ENCODE measurements around the gene DLX4. TPM values are rescaled to one million over a fixed set of nuclear protein-coding genes. Genes with fewer than 3 reads are reported as not detected.

Gene DLX4
- total RNA-seq, 4 donors from 2014 or later = 0.13 to 0.67 TPM; not detected in 2

DNA sequence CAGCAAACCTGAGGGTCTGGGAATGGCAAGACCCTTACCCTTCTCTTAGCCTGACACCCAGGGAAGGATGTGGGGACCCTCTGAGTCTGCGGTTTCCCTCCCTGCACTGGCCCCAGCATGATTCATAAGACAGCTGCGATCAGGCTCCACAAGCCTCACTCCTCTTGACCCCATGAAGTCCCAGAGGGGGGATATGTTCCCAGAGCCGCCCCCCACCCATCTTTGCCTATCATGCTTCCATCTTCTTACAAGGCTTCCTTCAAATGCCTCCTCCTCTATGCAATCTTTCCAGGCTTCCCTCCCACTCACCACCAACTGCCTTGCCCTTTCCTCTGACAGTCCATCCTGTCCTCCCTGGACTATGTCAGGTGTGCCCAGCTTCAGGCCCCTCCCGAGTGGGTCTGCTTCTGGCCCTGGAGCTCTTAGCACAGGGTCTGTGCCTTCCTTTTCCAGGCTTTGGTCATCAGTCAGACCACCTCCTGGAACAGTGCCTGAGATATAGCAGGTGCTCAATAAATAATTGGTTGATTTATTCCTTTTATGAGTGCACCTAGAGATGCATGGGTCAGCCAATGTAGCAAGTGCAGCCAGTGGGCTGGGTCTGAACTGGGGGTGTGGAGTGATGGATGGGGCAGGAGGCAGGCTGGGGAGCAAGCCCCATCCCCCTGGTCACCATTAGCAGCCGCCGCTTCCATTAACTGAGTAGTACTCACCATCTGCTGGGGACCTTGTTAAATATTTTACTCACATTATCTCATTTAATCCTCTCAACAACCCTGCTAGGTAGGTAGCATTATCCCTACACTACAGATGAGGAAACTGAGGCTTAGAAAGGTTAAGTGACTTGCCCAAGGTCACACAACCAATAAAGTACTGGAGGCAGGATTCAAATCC is 17.7 kb downstream of the DLX4 start:
- H3K27me3 ChIP-seq = peaks cover 0 to 85% (median 2%) of the 10 kb centered on the region in 4 donors
- intact Hi-C loops (cut with DNase I) = no loop called here
- TF ChIP-seq POLR2A (IDR thresholded peaks at IDR 0.05) = no peak
- WGBS, 2 donors = 71% methylated on average over 6 of the region's 6 CpGs
- H3K4me1 ChIP-seq = peaks cover 7 to 28% (median 12%) of the 10 kb centered on the region in 3 donors
- DNase-seq = no peak
- H3K36me3 ChIP-seq = no peaks in the 10 kb centered on the region
- no peak overlapping the region for H3K27ac ChIP-seq
- H3K9me3 ChIP-seq = no peaks in the 10 kb centered on the region
- H3K4me3 ChIP-seq = no peak overlapping the region

DNA sequence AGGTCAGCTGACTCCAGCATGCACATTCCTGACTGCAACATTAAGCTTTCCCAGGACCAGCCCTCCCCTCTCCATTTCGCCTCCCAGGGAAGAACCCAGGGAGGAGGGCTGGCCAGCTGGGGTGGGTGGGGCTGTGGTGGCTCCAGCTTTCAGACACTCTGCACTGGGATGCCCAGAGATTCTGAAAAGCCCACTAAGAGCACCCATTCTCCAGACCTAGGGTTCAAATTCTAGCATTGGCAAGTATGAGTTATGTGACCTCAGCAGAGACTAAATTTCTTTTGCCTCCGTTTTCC is 18.2 kb downstream of the DLX4 start:
- H3K27me3 ChIP-seq = peaks cover 0 to 86% (median 2%) of the 10 kb centered on the region in 4 donors
- intact Hi-C loops (cut with DNase I) = no loop called here
- H3K27ac ChIP-seq = no peak overlapping the region
- WGBS, 2 donors = 39 to 50% methylated on average over 1 to 2 of the region's 2 CpGs
- H3K4me1 ChIP-seq = peaks cover 7 to 28% (median 12%) of the 10 kb centered on the region in 3 donors
- H3K9me3 ChIP-seq = no peaks in the 10 kb centered on the region
- no peak overlapping the region for H3K4me3 ChIP-seq
- TF ChIP-seq POLR2A (IDR thresholded peaks at IDR 0.05) = no peak
- TF ChIP-seq, protein P1, sequence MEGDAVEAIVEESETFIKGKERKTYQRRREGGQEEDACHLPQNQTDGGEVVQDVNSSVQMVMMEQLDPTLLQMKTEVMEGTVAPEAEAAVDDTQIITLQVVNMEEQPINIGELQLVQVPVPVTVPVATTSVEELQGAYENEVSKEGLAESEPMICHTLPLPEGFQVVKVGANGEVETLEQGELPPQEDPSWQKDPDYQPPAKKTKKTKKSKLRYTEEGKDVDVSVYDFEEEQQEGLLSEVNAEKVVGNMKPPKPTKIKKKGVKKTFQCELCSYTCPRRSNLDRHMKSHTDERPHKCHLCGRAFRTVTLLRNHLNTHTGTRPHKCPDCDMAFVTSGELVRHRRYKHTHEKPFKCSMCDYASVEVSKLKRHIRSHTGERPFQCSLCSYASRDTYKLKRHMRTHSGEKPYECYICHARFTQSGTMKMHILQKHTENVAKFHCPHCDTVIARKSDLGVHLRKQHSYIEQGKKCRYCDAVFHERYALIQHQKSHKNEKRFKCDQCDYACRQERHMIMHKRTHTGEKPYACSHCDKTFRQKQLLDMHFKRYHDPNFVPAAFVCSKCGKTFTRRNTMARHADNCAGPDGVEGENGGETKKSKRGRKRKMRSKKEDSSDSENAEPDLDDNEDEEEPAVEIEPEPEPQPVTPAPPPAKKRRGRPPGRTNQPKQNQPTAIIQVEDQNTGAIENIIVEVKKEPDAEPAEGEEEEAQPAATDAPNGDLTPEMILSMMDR (IDR thresholded peaks at IDR 0.05) = no peak
- no peak for DNase-seq
- H3K36me3 ChIP-seq = no peaks in the 10 kb centered on the region

DNA sequence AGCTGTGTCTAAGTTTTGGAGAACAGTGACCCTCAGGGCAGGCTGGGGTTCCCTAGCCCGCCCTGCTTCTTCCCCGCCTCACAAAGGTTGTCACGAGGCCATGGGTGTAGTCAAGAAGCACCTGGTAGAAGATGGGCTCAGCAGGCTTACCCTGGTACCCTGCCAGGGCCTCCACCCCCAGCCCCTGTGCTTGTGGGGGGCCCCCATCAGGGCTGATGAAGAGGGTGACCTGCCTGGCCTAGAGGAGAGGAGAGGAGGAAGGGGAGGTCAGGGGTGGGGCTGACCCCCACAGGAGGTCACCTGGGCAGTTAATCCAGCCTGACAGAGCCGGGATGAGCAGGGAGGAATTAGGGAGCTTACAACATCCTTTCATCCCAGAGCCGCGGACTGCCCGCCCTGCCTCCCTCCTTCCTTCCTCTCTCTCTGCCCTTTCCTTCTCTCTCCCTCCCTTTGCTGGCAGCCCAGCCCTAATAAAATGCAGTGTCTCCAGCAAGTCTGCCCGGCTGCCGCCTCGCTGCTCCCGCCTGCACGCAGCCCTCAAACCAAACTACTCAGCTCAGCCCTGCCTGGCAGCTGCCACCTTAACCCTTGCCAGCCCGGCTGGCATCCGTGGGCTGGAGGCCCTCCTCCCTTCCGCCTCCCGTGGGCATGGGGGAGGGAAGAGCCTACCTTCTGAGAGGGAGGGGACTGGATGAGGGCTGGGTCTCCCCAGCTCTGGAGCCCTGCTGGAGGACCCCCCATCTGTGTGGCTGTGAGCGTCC is 18.9 kb downstream of the DLX4 start:
- WGBS, 2 donors = 10 to 14% methylated on average over 6 to 13 of the region's 17 CpGs
- peaks cover 10 to 33% (median 13%) of the 10 kb centered on the region in 3 donors for H3K4me1 ChIP-seq
- H3K27me3 ChIP-seq = peaks cover 0 to 89% (median 2%) of the 10 kb centered on the region in 4 donors
- intact Hi-C loops (cut with DNase I) = no loop called here
- no peak for DNase-seq
- H3K36me3 ChIP-seq = no peaks in the 10 kb centered on the region
- no peak overlapping the region for H3K27ac ChIP-seq
- TF ChIP-seq, protein P1 (IDR thresholded peaks at IDR 0.05) = no peak
- TF ChIP-seq POLR2A (IDR thresholded peaks at IDR 0.05) = no peak
- no peaks in the 10 kb centered on the region for H3K9me3 ChIP-seq
- no peak overlapping the region for H3K4me3 ChIP-seq

DNA sequence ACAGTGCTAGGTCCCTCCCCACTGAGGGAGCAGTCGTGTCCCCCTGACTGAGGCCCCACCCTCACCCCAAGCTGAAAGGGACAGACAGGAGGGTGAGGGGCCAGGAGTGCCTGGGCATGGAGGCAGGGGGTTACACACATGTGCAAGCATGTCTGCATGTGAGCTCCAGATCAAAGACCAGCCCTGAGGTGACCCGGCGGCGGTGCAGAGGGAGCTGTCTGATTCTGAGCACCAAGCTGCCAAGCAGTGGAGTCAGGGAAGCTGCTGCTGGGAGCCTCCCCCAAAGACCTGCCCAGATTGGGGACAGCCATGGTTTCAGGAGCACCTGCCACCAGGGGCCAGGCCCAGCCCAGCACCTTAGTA is 20.5 kb downstream of the DLX4 start:
- Histone ChIP-seq H3K9me3 (no peaks in the 10 kb centered on the region), H3K4me3 (no peak overlapping the region), H3K27ac (no peak overlapping the region), H3K36me3 (no peaks in the 10 kb centered on the region), H3K4me1 (peaks cover 25 to 38% (median 26%) of the 10 kb centered on the region in 3 donors), H3K27me3 (peaks cover 0 to 98% (median 2%) of the 10 kb centered on the region in 4 donors)
- WGBS, 2 donors = 20% methylated on average over 1 of the region's 4 CpGs; no CpG with 5 or more reads in 1 of the 2 donors
- intact Hi-C loops (cut with DNase I) = no loop called here
- TF ChIP-seq, protein P1 (IDR thresholded peaks at IDR 0.05) = no peak
- TF ChIP-seq POLR2A (IDR thresholded peaks at IDR 0.05) = no peak
- DNase-seq = no peak

DNA sequence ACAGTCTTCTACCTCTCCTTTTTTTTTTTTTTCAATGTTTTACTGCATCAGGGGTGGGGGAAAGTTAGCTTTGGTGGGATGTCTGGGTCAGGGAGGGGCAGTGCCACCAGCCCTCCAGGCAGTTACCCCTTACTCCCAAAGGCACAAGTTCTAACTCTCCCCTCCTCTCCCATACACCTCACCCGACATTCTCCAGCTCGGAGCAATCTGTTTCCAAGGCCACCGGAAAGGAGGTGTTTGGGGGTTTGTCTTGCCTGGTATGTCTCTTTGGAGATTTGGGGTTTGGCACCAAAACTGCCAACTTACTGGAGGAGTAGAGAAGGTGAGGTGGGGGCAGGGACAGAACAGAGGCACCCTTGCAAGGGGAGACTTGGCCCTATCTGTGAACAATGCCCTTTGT is 21.3 kb downstream of the DLX4 start:
- DNase-seq = no peak
- Histone ChIP-seq H3K27ac (no peak overlapping the region), H3K4me1 (peaks cover 34 to 43% (median 34%) of the 10 kb centered on the region in 3 donors), H3K36me3 (no peaks in the 10 kb centered on the region), H3K4me3 (no peak overlapping the region), H3K27me3 (peaks cover 0 to 98% (median 6%) of the 10 kb centered on the region in 4 donors), H3K9me3 (no peaks in the 10 kb centered on the region)
- TF ChIP-seq, protein P1 (IDR thresholded peaks at IDR 0.05) = no peak
- no peak for TF ChIP-seq POLR2A (IDR thresholded peaks at IDR 0.05)
- WGBS, 2 donors = 45 to 55% methylated on average over 3 of the region's 3 CpGs
- intact Hi-C loops (cut with DNase I) = loop anchor here (10.0 kb wide), 1 partner anchor 416 kb away; the partner anchor contains the start of gene NXPH3

Data from esophagus squamous epithelium (tissue), 5 donors.